NCI-H2171 (cell line): Measurements from ENCODE around the gene NAXE.
A peak's percentile ranks its signal among the peaks of the same experiment; 100 is the strongest.
"Not testable (repeated sequence)": the region's sequence is repeated elsewhere in the genome, so short reads cannot be mapped to it uniquely, and the experiment has no call there.

ENCODE experiments used
- DNase-seq: peaks from one replicate; lab custom pipeline; 2025; lab: John Stamatoyannopoulos, UW

NAXE gene

GRCh38 chr1:156593661-156593989 lies 2.0 kb downstream of the NAXE start:
- DNase-seq = no peak

- DNase-seq = no peak
These were observed 2.6 kb downstream of the NAXE start for GRCh38 chr1:156594190-156594589.

- no peak for DNase-seq
These were observed 3.4 kb downstream of the NAXE start for GRCh38 chr1:156595016-156595415.

- no peak for DNase-seq
These were observed 4.8 kb downstream of the NAXE start for GRCh38 chr1:156596426-156596825.

GRCh38 chr1:156598125-156598524 lies 6.5 kb downstream of the NAXE start:
- DNase-seq = no peak

- DNase-seq = no peak
These were observed 7.3 kb downstream of the NAXE start for GRCh38 chr1:156598731-156599432.

GRCh38 chr1:156599811-156600210 lies 8.2 kb downstream of the NAXE start:
- no peak for DNase-seq

- DNase-seq = no peak
These were observed 9.2 kb downstream of the NAXE start for GRCh38 chr1:156600733-156601121.

- DNase-seq = peak; percentile 91
These were observed 9.7 kb downstream of the NAXE start, which contains the start of gene GPATCH4 for GRCh38 chr1:156601122-156601830. GPATCH4 (minus strand) TSS chr1:156601479.

- no peak for DNase-seq
These were observed 10.3 kb downstream of the NAXE start for GRCh38 chr1:156601892-156602291.

- DNase-seq = no peak
These were observed 11.0 kb downstream of the NAXE start for GRCh38 chr1:156602557-156602993.

- not testable (repeated sequence) for DNase-seq
These were observed 15.8 kb downstream of the NAXE start for GRCh38 chr1:156607344-156607743.

GRCh38 chr1:156608036-156608674 lies 16.6 kb downstream of the NAXE start:
- peak; percentile 76 for DNase-seq

GRCh38 chr1:156608981-156609380 lies 17.4 kb downstream of the NAXE start:
- peak; percentile 67 for DNase-seq

GRCh38 chr1:156610072-156610471 lies 18.5 kb downstream of the NAXE start:
- DNase-seq = not testable (repeated sequence)

GRCh38 chr1:156612666-156613065 lies 21.1 kb downstream of the NAXE start:
- no peak for DNase-seq

- no peak for DNase-seq
These were observed 24.4 kb downstream of the NAXE start for GRCh38 chr1:156615946-156616345.

GRCh38 chr1:156616463-156616862 lies 24.9 kb downstream of the NAXE start:
- DNase-seq = no peak

GRCh38 chr1:156618853-156619581 lies 27.4 kb downstream of the NAXE start, which contains the start of gene HAPLN2:
HAPLN2 (plus strand) TSS chr1:156619415; CDS start chr1:156623491, 4,076 bp downstream.
- no peak for DNase-seq

- DNase-seq = no peak
These were observed 28.0 kb downstream of the NAXE start for GRCh38 chr1:156619582-156619955.

- no peak for DNase-seq
These were observed 31.2 kb downstream of the NAXE start for GRCh38 chr1:156622581-156623297.
